ENCODE results near the gene DSG3. TPM values are rescaled to one million over a fixed set of nuclear protein-coding genes. Genes with fewer than 3 reads are reported as not detected.

DSG3 gene
- total and polyA plus RNA-seq, 2 donors (not counting 1 experiment from before 2014, with no cell fraction given) = 0.02 TPM; not detected in 1

DNA sequence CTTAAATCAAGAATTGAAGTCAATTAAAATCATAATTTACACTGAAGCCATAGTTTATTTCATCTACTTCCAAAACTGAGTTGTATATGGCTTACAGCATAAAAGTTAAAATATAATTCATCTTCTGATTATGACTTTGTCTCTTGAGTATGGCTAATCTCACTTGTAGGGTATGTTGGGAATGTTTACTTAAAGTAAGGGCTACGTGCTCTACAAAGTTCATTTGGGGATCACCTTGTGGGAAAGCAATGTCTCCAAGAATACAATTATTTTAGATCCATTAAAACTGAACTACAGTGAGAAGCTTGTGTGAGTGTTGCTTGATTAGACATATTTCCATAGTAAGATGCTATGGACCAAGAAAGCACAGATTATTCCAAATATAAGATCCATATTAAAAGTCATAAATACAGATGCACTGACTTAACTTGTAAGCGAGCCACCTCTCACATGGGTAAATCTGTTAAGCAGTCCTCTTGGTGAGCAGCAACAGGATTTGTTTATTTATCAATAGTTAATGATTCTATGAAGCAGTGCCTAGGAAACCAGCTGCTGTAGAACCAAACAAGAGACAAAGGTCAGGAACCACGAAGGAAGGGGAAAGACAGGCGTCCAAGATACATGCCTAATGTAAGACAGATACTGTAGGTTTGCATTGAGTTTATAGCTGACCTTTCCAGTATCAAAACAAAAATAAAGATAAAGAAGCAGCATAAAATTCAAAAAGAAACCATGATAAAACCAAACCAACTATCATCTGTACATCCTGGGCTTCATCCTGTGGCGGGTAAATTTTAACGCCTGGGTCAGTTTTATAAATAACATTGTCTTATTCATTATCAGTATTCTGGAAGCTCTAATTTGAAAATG is 46.1 kb upstream of the DSG3 start:
- Histone ChIP-seq H3K4me1 (ENCODE audit: control insufficient read depth, extremely low read depth, insufficient read depth, low read length) (no peaks in the 10 kb centered on the region), H3K36me3 (ENCODE audit: control insufficient read depth, insufficient read depth, low read length) (no peaks in the 10 kb centered on the region), H3K9ac (ENCODE audit: insufficient read depth, low read length) (no peak overlapping the region), H3K9me3 (ENCODE audit: control insufficient read depth, insufficient read depth, low read depth, low read length) (no peaks in the 10 kb centered on the region), H3K4me2 (ENCODE audit: extremely low read depth, insufficient read depth, low read length) (no peak overlapping the region), H3K27ac (ENCODE audit: insufficient read depth, low read length) (no peak overlapping the region), H3K79me2 (ENCODE audit: control insufficient read depth, insufficient read depth, low read length) (no peaks in the 10 kb centered on the region), H3K27me3 (ENCODE audit: control insufficient read depth, insufficient read depth, low read length) (no peaks in the 10 kb centered on the region), H4K20me1 (ENCODE audit: control insufficient read depth, extremely low read depth, insufficient read depth, low read length) (no peaks in the 10 kb centered on the region), H3K4me3 (replicated peaks in 1 of 4; ENCODE audit: control extremely low read depth in 1 of 4, insufficient read depth in 1 of 4, low read depth in 3 of 4, low read length in 4 of 4) (no peak overlapping the region), H2AFZ (ENCODE audit: low read length) (no peak overlapping the region)
- DNase-seq (ENCODE audit: low read depth in 2 of 2) = peak in 1 of 2 donors; percentile 18
- TF ChIP-seq, protein P1, sequence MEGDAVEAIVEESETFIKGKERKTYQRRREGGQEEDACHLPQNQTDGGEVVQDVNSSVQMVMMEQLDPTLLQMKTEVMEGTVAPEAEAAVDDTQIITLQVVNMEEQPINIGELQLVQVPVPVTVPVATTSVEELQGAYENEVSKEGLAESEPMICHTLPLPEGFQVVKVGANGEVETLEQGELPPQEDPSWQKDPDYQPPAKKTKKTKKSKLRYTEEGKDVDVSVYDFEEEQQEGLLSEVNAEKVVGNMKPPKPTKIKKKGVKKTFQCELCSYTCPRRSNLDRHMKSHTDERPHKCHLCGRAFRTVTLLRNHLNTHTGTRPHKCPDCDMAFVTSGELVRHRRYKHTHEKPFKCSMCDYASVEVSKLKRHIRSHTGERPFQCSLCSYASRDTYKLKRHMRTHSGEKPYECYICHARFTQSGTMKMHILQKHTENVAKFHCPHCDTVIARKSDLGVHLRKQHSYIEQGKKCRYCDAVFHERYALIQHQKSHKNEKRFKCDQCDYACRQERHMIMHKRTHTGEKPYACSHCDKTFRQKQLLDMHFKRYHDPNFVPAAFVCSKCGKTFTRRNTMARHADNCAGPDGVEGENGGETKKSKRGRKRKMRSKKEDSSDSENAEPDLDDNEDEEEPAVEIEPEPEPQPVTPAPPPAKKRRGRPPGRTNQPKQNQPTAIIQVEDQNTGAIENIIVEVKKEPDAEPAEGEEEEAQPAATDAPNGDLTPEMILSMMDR (conservative IDR thresholded peaks at IDR 0.05 in 1 of 2, IDR thresholded peaks at IDR 0.05 in 1 of 2; ENCODE audit: low read depth in 1 of 2, low read length in 2 of 2) = no peak
- TF ChIP-seq EZH2 (IDR thresholded peaks at IDR 0.05; ENCODE audit: low read length, missing control alignments) = no peak

DNA sequence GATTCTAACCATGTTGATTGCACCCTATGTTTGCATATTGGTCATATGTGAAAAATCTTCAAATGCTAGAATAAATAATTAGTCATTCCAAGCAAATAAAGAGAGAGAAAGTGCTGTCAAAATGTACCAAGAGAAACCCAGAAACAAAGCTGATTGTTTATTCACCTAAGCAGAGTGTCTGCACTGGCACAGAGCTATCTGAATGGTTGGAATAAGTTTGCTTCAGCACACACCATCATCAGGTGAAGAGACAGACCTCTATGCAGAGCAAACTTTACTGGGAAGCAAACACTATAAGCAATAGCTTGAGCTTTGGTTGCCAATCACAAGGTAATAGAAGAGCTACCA is 45.5 kb upstream of the DSG3 start:
- no peak overlapping the region for H2AFZ ChIP-seq (ENCODE audit: low read length)
- no peaks in the 10 kb centered on the region for H3K4me1 ChIP-seq (ENCODE audit: control insufficient read depth, extremely low read depth, insufficient read depth, low read length)
- no peak overlapping the region for H3K27ac ChIP-seq (ENCODE audit: insufficient read depth, low read length)
- H3K9me3 ChIP-seq (ENCODE audit: control insufficient read depth, insufficient read depth, low read depth, low read length) = no peaks in the 10 kb centered on the region
- TF ChIP-seq EZH2 (IDR thresholded peaks at IDR 0.05; ENCODE audit: low read length, missing control alignments) = no peak
- TF ChIP-seq, protein P1 (conservative IDR thresholded peaks at IDR 0.05 in 1 of 2, IDR thresholded peaks at IDR 0.05 in 1 of 2; ENCODE audit: low read depth in 1 of 2, low read length in 2 of 2) = no peak
- no peaks in the 10 kb centered on the region for H4K20me1 ChIP-seq (ENCODE audit: control insufficient read depth, extremely low read depth, insufficient read depth, low read length)
- H3K4me3 ChIP-seq (replicated peaks in 1 of 4; ENCODE audit: control extremely low read depth in 1 of 4, insufficient read depth in 1 of 4, low read depth in 3 of 4, low read length in 4 of 4) = no peak overlapping the region
- no peak overlapping the region for H3K4me2 ChIP-seq (ENCODE audit: extremely low read depth, insufficient read depth, low read length)
- no peaks in the 10 kb centered on the region for H3K79me2 ChIP-seq (ENCODE audit: control insufficient read depth, insufficient read depth, low read length)
- no peak overlapping the region for H3K9ac ChIP-seq (ENCODE audit: insufficient read depth, low read length)
- H3K36me3 ChIP-seq (ENCODE audit: control insufficient read depth, insufficient read depth, low read length) = no peaks in the 10 kb centered on the region
- no peak for DNase-seq (ENCODE audit: low read depth in 2 of 2)
- H3K27me3 ChIP-seq (ENCODE audit: control insufficient read depth, insufficient read depth, low read length) = no peaks in the 10 kb centered on the region

DNA sequence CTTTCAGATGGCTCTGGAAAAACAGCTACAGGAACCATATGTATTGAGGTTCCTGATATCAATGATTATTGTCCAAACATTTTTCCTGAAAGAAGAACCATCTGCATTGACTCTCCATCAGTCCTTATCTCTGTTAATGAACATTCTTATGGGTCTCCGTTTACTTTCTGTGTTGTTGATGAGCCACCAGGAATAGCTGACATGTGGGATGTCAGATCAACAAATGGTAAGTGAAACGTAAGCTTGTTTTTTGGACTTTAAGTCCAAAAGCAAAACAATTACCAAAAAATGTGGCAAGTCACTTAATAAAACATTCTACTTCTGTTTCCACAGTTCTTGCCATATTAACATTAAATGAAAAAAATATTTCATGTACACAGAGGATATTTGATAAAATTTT is 44.1 kb upstream of the DSG3 start:
- Histone ChIP-seq H2AFZ (ENCODE audit: low read length) (no peak overlapping the region), H4K20me1 (ENCODE audit: control insufficient read depth, extremely low read depth, insufficient read depth, low read length) (no peaks in the 10 kb centered on the region), H3K4me1 (ENCODE audit: control insufficient read depth, extremely low read depth, insufficient read depth, low read length) (no peaks in the 10 kb centered on the region), H3K27me3 (ENCODE audit: control insufficient read depth, insufficient read depth, low read length) (no peaks in the 10 kb centered on the region), H3K36me3 (ENCODE audit: control insufficient read depth, insufficient read depth, low read length) (no peaks in the 10 kb centered on the region), H3K4me2 (ENCODE audit: extremely low read depth, insufficient read depth, low read length) (no peak overlapping the region), H3K27ac (ENCODE audit: insufficient read depth, low read length) (no peak overlapping the region), H3K79me2 (ENCODE audit: control insufficient read depth, insufficient read depth, low read length) (no peaks in the 10 kb centered on the region), H3K9ac (ENCODE audit: insufficient read depth, low read length) (no peak overlapping the region), H3K4me3 (replicated peaks in 1 of 4; ENCODE audit: control extremely low read depth in 1 of 4, insufficient read depth in 1 of 4, low read depth in 3 of 4, low read length in 4 of 4) (no peak overlapping the region), H3K9me3 (ENCODE audit: control insufficient read depth, insufficient read depth, low read depth, low read length) (no peaks in the 10 kb centered on the region)
- DNase-seq (ENCODE audit: low read depth in 2 of 2) = no peak
- TF ChIP-seq, protein P1 (conservative IDR thresholded peaks at IDR 0.05 in 1 of 2, IDR thresholded peaks at IDR 0.05 in 1 of 2; ENCODE audit: low read depth in 1 of 2, low read length in 2 of 2) = no peak
- TF ChIP-seq EZH2 (IDR thresholded peaks at IDR 0.05; ENCODE audit: low read length, missing control alignments) = no peak
